DOHH2 (cell line): ENCODE data around the gene DLGAP1.

Experiments
- H3F3A ChIP-seq: fragments of 200-600 bp; sonication (generic), shearing (Covaris generic); 2 replicates; pipeline ENCODE4 v1.6.0; 2016; ENCODE audit warnings: antibody characterized with exemption, mild to moderate bottlenecking; ENCODE audit not compliant: control insufficient read depth, insufficient read depth
- H3K27ac ChIP-seq: fragments of 200-600 bp; sonication (generic); 2 replicates; pipeline ENCODE4 v1.5.1; 2014; ENCODE audit warnings: low read depth, mild to moderate bottlenecking, low read length, moderate library complexity
- H3K27me3 ChIP-seq: fragments of 200-600 bp; sonication (generic); 2 replicates; pipeline ENCODE4 v1.6.1; 2014; ENCODE audit warnings: mild to moderate bottlenecking, low read length, mixed read lengths; ENCODE audit not compliant: control insufficient read depth
- H3K36me3 ChIP-seq: fragments of 200-600 bp; sonication (generic); 2 replicates; pipeline ENCODE4 v1.6.1; 2014; ENCODE audit warnings: mild to moderate bottlenecking, low read length, moderate library complexity, mixed read lengths; ENCODE audit not compliant: control insufficient read depth
- H3K4me1 ChIP-seq: fragments of 200-600 bp; sonication (generic); 2 replicates; pipeline ENCODE4 v1.6.1; 2014; ENCODE audit warnings: mild to moderate bottlenecking, low read length, mixed read lengths; ENCODE audit not compliant: control insufficient read depth
- H3K4me2 ChIP-seq: fragments of 200-600 bp; sonication (generic); 2 replicates; pipeline ENCODE4 v1.6.0; 2014; ENCODE audit warnings: mild to moderate bottlenecking, low read length, moderate library complexity
- H3K4me3 ChIP-seq: fragments of 200-600 bp; sonication (generic); 2 replicates; pipeline ENCODE4 v1.5.1; 2014; ENCODE audit warnings: mild to moderate bottlenecking, low read length, mixed read lengths
- H3K79me2 ChIP-seq: fragments of 200-600 bp; sonication (generic); 2 replicates; pipeline ENCODE4 v1.6.1; 2014; ENCODE audit warnings: mild to moderate bottlenecking, low read length, mixed read lengths; ENCODE audit not compliant: control insufficient read depth
- H3K9me2 ChIP-seq: fragments of 200-600 bp; sonication (generic); replicated peaks from 2 replicates; pipeline ENCODE4 v1.6.1; 2014; ENCODE audit warnings: mild to moderate bottlenecking, low read length, mixed read lengths; ENCODE audit not compliant: control insufficient read depth
- H3K9me3 ChIP-seq: fragments of 200-600 bp; sonication (generic); 2 replicates; pipeline ENCODE4 v1.6.1; 2014; ENCODE audit warnings: antibody characterized with exemption, low read length, mixed read lengths; ENCODE audit not compliant: control insufficient read depth, insufficient read depth
- H4K20me1 ChIP-seq: fragments of 200-600 bp; sonication (generic); 2 replicates; pipeline ENCODE4 v1.6.0; 2014; ENCODE audit warnings: low read depth, mild to moderate bottlenecking, antibody characterized with exemption, low read length, moderate library complexity; ENCODE audit not compliant: control insufficient read depth, insufficient read depth
- EZH2phosphoT487 ChIP-seq: fragments of 200-600 bp; sonication (generic); IDR thresholded peaks from 2 replicates; pipeline ENCODE4 v1.6.1; 2017; ENCODE audit warnings: borderline replicate concordance, mild to moderate bottlenecking, antibody characterized with exemption, low read length, moderate library complexity, mixed read lengths
- TF ChIP-seq, protein P1 (sequence below): fragments of 200-600 bp; sonication (generic); IDR thresholded peaks from one replicate; pipeline ENCODE4 v1.5.1; 2014; ENCODE audit warnings: antibody characterized with exemption, mild to moderate bottlenecking, low read depth, low read length; ENCODE audit not compliant: poor library complexity, severe bottlenecking

Gene DLGAP1

DNA sequence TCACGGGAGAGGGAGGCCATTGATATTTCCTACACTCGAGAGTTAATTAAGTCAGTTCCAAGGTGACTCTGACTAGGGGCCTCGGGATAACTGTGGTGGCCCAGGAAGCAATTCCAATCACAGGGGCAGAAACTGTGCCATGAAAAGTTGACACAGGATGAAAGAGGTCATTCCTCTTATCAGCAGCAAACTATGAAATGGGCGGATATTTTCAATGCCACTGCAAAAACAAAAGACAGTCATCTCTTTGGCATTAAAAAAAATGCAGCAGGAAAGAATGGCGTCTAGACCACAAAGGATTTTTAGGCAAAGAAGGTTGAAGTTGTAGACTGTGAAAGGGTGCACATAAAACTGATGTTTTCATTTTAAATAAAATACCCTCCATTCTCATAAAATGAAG lies 955.1 kb downstream of the DLGAP1 start:
- TF ChIP-seq, protein P1, sequence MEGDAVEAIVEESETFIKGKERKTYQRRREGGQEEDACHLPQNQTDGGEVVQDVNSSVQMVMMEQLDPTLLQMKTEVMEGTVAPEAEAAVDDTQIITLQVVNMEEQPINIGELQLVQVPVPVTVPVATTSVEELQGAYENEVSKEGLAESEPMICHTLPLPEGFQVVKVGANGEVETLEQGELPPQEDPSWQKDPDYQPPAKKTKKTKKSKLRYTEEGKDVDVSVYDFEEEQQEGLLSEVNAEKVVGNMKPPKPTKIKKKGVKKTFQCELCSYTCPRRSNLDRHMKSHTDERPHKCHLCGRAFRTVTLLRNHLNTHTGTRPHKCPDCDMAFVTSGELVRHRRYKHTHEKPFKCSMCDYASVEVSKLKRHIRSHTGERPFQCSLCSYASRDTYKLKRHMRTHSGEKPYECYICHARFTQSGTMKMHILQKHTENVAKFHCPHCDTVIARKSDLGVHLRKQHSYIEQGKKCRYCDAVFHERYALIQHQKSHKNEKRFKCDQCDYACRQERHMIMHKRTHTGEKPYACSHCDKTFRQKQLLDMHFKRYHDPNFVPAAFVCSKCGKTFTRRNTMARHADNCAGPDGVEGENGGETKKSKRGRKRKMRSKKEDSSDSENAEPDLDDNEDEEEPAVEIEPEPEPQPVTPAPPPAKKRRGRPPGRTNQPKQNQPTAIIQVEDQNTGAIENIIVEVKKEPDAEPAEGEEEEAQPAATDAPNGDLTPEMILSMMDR, result no peak
- TF ChIP-seq EZH2phosphoT487, result no peak
- Histone ChIP-seq H3K9me3 (no peaks in the 10 kb centered on the region), H3K79me2 (no peaks in the 10 kb centered on the region), H3K27me3 (peaks cover 6% of the 10 kb centered on the region; the same call in 1 of the 2 replicates), H3K9me2 (no peaks in the 10 kb centered on the region), H3K36me3 (no peaks in the 10 kb centered on the region), H3K4me2 (no peak overlapping the region), H3K4me3 (no peak overlapping the region), H3K4me1 (no peaks in the 10 kb centered on the region), H3F3A (no peaks in the 10 kb centered on the region), H4K20me1 (no peaks in the 10 kb centered on the region), H3K27ac (no peak overlapping the region)

DNA sequence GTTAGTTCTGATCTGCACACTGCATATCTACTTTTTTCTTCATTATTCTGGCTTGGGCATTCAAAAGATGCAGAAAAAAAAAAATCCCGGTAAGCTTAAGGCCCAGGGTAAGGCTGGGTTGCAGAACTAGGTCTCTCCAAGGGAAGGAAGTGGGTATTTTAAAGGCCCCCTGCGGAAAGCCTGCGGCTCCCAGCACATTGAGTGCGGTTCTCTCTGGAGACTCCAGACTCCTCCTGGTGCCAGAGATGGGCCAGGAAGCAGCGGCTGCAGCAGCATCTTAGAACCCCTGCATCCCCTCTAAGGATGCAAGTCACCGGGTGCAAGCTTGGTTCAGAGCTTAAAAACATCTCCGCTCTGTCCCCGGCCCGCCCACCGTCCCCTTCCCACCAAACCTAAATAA lies 955.6 kb downstream of the DLGAP1 start:
- TF ChIP-seq, protein P1, result no peak

DNA sequence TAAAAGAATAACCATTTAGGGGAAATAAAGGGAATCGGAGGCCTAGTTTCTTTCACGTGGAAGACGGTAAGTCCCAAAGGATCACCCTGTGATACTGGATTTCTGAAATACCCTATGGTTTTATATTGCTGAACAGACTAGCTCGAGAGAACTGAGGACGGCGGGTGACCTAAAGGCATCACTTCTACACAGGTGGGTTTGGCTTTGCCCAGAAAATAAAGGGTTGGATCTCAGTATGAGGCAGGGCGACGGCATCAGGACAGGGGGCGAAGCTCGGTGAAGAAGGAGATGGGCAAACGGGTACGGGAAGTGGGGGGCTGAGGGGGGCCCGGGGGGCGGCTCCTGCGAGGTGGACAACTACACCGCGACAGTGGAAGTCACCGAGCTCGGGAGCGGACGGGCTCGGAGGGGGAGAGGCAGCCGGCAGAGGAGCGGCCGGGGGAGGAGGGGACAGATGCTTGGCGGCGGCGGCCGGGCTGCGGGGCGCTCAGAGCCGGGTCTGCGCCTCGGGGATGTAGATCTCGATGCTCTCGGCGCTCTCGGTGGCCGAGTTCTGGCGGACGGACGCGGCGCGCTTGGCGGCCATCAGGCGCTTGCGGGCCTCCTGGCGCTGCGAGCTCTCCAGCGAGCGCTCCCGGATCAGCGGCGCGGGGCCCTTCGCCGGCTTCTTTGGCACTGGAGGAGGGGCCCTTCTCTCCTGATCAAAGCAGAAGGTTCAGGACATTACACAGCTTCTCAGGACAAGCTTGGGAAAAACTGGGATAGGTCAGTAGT lies 956.2 kb downstream of the DLGAP1 start:
- Histone ChIP-seq H3K36me3 (no peaks in the 10 kb centered on the region), H3F3A (no peaks in the 10 kb centered on the region), H3K79me2 (no peaks in the 10 kb centered on the region), H3K9me3 (no peaks in the 10 kb centered on the region), H4K20me1 (no peaks in the 10 kb centered on the region), H3K27me3 (peaks cover 6% of the 10 kb centered on the region; the same call in 1 of the 2 replicates), H3K9me2 (no peaks in the 10 kb centered on the region), H3K27ac (no peak overlapping the region), H3K4me3 (no peak overlapping the region), H3K4me1 (peaks cover 4% of the 10 kb centered on the region), H3K4me2 (no peak overlapping the region)
- TF ChIP-seq EZH2phosphoT487, result no peak
- TF ChIP-seq, protein P1, result no peak

More for the DNA sequence above, 955.6 kb downstream of the DLGAP1 start:
- H3K79me2 ChIP-seq, result no peaks in the 10 kb centered on the region
- H3K4me1 ChIP-seq, result no peaks in the 10 kb centered on the region; the same call in 1 of the 2 replicates
- no peak overlapping the region for H3K4me3 ChIP-seq
- no peaks in the 10 kb centered on the region for H3K9me3 ChIP-seq
- no peaks in the 10 kb centered on the region for H3K36me3 ChIP-seq
- no peaks in the 10 kb centered on the region for H3F3A ChIP-seq
- no peaks in the 10 kb centered on the region for H3K9me2 ChIP-seq
- H4K20me1 ChIP-seq, result no peaks in the 10 kb centered on the region
- H3K27ac ChIP-seq, result no peak overlapping the region
- H3K4me2 ChIP-seq, result no peak overlapping the region
- H3K27me3 ChIP-seq, result peaks cover 6% of the 10 kb centered on the region; the same call in 1 of the 2 replicates
